Measurements from ENCODE around the gene HKDC1.

The HKDC1 gene

GRCh38 chr10:69208761-69209160 is 11.4 kb upstream of the HKDC1 start:
- H2AFZ ChIP-seq (ENCODE audit: low read depth), result no peak overlapping the region
- no peak overlapping the region for H3K27ac ChIP-seq
- H3K4me1 ChIP-seq (ENCODE audit: low read depth, poor library complexity, severe bottlenecking), result peaks cover 38% of the 10 kb centered on the region
- H3K4me2 ChIP-seq, result no peak overlapping the region
- TF ChIP-seq CTCF (conservative IDR thresholded peaks at IDR 0.05; ENCODE audit: low read depth, low read length), result no peak
- no peaks in the 10 kb centered on the region for H4K20me1 ChIP-seq (ENCODE audit: insufficient read depth)
- H3K4me3 ChIP-seq (IDR thresholded peaks at IDR 0.05; ENCODE audit: insufficient read depth, low read depth, low read length), result no peak overlapping the region
- H3K36me3 ChIP-seq (ENCODE audit: insufficient read depth), result no peaks in the 10 kb centered on the region; the same call in 1 of the 2 replicates
- H3K27me3 ChIP-seq (ENCODE audit: insufficient read depth, low read depth), result no peaks in the 10 kb centered on the region
- no peaks in the 10 kb centered on the region for H3K79me2 ChIP-seq (ENCODE audit: insufficient read depth, low read depth)
- no peak overlapping the region for H3K9ac ChIP-seq

DNA sequence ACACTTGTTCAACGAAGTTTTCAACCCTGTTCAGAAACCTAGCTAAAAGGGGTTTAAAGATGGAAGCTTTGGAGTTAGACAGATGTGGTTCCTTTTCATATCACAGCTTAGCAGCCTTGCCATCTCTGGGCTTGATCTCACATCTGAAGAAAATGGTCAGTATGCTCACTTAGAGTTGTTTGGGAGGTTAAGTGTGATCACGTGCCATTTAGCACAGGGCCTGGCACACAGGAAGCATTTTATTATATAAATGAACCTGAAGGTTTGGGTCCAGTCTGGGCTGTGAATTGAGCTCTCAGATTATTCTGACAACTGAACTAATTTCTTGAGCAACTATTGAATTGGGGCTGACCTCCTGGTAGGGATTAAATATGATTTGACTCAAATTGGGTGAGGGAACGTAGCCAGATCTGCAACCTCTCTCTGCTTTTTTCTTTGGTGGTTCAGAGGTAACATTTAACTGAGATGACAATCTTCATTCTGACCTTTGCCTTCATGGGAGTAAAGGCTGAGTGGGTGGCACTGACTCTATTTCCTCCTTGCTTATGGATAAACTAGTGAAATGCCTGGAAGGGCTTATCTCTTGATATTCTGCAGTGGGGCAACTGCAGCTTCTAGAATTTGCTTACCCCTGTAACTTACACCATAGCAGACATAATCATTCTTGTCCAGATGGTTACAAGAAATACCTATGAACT is 10.2 kb upstream of the HKDC1 start:
- no peak overlapping the region for H2AFZ ChIP-seq (ENCODE audit: low read depth)
- H3K4me3 ChIP-seq (IDR thresholded peaks at IDR 0.05; ENCODE audit: insufficient read depth, low read depth, low read length), result no peak overlapping the region
- no peaks in the 10 kb centered on the region for H4K20me1 ChIP-seq (ENCODE audit: insufficient read depth)
- H3K79me2 ChIP-seq (ENCODE audit: insufficient read depth, low read depth), result no peaks in the 10 kb centered on the region
- no peaks in the 10 kb centered on the region for H3K27me3 ChIP-seq (ENCODE audit: insufficient read depth, low read depth)
- peaks cover 36% of the 10 kb centered on the region for H3K4me1 ChIP-seq (ENCODE audit: low read depth, poor library complexity, severe bottlenecking)
- H3K9ac ChIP-seq, result no peak overlapping the region
- no peak overlapping the region for H3K27ac ChIP-seq
- no peak overlapping the region for H3K4me2 ChIP-seq
- no peak for TF ChIP-seq CTCF (conservative IDR thresholded peaks at IDR 0.05; ENCODE audit: low read depth, low read length)
- H3K36me3 ChIP-seq (ENCODE audit: insufficient read depth), result no peaks in the 10 kb centered on the region; the same call in 1 of the 2 replicates

DNA sequence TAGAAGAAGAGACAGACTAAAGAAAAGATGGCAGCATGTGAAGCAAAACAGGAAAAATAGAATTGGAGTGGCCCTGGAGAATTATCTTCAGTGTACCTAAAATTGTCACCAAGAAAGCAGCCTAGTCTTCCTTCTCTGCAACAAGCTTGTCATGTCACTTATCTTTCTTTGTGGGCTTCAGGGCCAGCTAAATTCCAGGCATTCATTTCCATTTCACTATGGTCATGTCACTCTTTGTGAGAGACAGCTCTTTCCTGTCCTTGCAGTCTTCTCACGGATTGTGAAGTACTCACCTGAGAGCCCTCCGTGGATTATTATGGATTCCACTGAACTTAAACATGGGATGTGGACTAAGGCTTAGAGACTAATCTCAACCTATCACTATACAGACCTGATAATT is 9.0 kb upstream of the HKDC1 start:
- H3K9ac ChIP-seq, result no peak overlapping the region
- H2AFZ ChIP-seq (ENCODE audit: low read depth), result no peak overlapping the region
- H3K4me2 ChIP-seq, result no peak overlapping the region
- no peaks in the 10 kb centered on the region for H4K20me1 ChIP-seq (ENCODE audit: insufficient read depth)
- no peaks in the 10 kb centered on the region; the same call in 1 of the 2 replicates for H3K36me3 ChIP-seq (ENCODE audit: insufficient read depth)
- H3K79me2 ChIP-seq (ENCODE audit: insufficient read depth, low read depth), result no peaks in the 10 kb centered on the region
- no peaks in the 10 kb centered on the region for H3K27me3 ChIP-seq (ENCODE audit: insufficient read depth, low read depth)
- no peak overlapping the region for H3K27ac ChIP-seq
- TF ChIP-seq CTCF (conservative IDR thresholded peaks at IDR 0.05; ENCODE audit: low read depth, low read length), result no peak
- H3K4me3 ChIP-seq (IDR thresholded peaks at IDR 0.05; ENCODE audit: insufficient read depth, low read depth, low read length), result no peak overlapping the region
- peaks cover 38% of the 10 kb centered on the region for H3K4me1 ChIP-seq (ENCODE audit: low read depth, poor library complexity, severe bottlenecking)

DNA sequence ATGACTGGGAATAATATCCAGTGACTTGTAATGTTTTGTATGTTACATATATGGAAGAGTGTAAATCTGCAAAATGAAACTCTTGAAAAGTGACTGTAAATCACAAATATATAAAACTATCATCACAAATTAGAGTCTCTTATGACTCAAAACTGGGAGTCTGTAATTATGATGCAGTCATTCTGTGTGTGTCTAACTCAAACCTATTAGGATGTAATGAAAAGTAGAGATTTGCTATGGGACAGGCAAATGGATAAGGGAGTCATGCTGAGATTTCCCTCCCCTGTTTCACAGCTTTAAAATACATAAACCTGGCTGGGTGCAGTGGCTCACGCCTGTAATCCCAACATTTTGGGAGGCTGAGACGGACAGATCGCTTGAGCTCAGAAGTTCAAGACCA is 8.6 kb upstream of the HKDC1 start:
- no peak for TF ChIP-seq CTCF (conservative IDR thresholded peaks at IDR 0.05; ENCODE audit: low read depth, low read length)

More for the DNA sequence above, 8.6 kb upstream of the HKDC1 start:
- Histone ChIP-seq H2AFZ (ENCODE audit: low read depth) (no peak overlapping the region), H3K4me2 (no peak overlapping the region), H3K27ac (no peak overlapping the region), H3K9ac (no peak overlapping the region), H3K4me1 (ENCODE audit: low read depth, poor library complexity, severe bottlenecking) (peaks cover 38% of the 10 kb centered on the region), H3K4me3 (IDR thresholded peaks at IDR 0.05; ENCODE audit: insufficient read depth, low read depth, low read length) (no peak overlapping the region), H3K36me3 (ENCODE audit: insufficient read depth) (no peaks in the 10 kb centered on the region; the same call in 1 of the 2 replicates), H3K27me3 (ENCODE audit: insufficient read depth, low read depth) (no peaks in the 10 kb centered on the region), H3K79me2 (ENCODE audit: insufficient read depth, low read depth) (no peaks in the 10 kb centered on the region), H4K20me1 (ENCODE audit: insufficient read depth) (no peaks in the 10 kb centered on the region)
